Stimulated activated naive CD8-positive, alpha-beta T cell treated with anti-CD3 and anti-CD28 coated beads, Interleukin-15, Interleukin-2, amounts not matched to agents 100 U/mL and 50 U/mL, for 24 hours (primary cell): ENCODE results near the gene FMNL1.

ENCODE experiments used
- ATAC-seq: fragments of 150-1000 bp; cut with Tn5 transposase; one replicate; pipeline ENCODE4 v1.10.0; 2021
- DNase-seq: peaks from one replicate; pipeline ENCODE4 v3.0.0; 2021

FMNL1 gene

DNA sequence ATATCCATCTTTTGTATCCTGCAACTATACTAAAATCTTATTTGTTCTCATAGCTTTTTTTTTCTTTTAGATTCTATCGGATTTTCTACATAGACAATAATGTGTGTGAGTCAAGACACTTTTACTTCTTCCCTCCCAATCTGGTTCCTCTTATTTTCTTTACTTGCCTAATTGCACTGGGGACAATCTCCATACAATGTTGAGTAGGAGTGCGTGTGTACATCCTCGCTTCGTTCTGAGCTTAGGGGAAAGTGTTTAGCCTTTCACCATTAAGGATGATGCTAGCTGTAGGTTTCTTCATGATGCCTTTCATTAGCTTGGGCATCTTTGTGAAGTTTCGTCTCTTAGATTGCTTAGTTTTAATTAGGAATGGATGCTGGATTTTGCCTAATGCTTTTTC is 37.3 kb downstream of the FMNL1 start:
- DNase-seq (no peak), ATAC-seq (no peak)

DNA sequence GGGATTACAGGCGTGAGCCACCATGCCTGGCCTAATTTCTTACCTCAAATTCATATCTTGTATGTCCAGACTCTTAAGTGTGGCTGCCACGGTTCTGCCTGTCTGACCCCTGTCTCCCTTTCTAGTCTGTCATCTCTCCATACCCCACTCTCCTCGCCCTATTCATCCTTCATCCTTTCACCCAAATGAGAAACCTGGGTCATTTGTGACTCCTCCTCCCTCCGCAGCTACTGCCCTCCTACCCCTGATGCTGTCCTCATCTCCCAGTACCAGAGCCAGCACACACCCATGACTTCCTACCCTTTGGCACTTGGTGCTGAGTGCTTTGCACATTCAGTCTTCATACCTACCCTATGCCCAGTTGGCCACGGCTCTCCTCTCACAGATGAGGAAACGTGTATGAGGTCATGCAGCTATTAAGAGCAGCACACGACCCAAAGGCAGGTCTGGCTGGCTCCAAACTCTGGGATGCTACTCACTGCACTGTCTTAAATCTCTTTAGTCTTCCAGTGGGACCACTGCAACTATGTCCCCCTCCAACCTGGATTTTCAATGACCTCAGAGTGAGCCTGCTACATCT is 38.6 kb downstream of the FMNL1 start:
- DNase-seq: no peak
- no peak for ATAC-seq

DNA sequence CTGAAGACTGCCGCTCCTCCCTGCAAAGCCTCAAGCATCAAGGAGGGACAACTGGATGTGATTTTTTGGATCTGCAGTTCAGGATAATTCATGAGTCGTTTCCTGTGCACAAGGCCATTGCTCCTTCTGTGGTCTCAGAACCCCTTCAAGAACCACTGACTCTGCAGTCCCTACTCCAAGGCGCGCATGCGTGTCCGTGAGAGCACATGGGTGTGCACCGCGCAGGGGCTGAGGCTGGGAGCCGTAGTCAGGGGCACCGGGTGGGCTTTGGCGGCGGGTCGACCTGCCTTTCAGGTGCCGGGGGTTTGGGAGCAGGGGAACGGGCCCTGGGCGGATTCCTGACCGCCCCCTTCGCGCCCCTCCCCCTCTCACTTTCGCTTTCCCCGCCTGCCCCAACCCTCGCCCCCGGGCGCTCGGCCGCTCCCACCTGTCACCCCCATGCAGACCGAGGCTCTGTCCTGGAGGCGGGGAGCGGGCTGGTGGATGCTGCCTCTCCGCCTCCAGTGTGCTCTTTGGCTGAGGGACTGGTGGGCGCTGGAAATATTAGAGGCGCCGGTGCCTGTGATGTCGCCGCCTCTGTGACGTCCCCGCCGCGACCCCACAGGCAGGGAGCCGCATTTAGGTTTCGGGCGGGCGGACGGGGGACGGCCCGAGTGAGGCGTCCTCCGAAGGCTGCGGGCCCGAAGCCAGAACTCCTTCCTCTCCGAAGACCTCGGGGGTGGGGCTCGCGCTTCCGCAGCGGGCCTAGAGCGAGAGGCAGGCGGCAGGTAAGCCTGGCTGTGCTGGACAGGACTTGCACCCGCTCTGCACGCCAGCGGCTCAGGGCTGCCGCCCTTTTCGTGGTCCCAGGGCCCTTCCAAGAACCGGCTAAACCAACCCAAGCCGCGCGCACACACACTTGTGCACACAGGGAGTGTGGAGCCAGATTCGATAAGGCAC is 40.2 kb downstream of the FMNL1 start, which contains the start of gene SPATA32:
Gene SPATA32, minus strand, starts transcription at position 518 of the 939 bp plus-strand sequence. Its CDS starts 78 bp downstream, at position 440.
- DNase-seq (peak; percentile 84), ATAC-seq (peak; percentile 81)

DNA sequence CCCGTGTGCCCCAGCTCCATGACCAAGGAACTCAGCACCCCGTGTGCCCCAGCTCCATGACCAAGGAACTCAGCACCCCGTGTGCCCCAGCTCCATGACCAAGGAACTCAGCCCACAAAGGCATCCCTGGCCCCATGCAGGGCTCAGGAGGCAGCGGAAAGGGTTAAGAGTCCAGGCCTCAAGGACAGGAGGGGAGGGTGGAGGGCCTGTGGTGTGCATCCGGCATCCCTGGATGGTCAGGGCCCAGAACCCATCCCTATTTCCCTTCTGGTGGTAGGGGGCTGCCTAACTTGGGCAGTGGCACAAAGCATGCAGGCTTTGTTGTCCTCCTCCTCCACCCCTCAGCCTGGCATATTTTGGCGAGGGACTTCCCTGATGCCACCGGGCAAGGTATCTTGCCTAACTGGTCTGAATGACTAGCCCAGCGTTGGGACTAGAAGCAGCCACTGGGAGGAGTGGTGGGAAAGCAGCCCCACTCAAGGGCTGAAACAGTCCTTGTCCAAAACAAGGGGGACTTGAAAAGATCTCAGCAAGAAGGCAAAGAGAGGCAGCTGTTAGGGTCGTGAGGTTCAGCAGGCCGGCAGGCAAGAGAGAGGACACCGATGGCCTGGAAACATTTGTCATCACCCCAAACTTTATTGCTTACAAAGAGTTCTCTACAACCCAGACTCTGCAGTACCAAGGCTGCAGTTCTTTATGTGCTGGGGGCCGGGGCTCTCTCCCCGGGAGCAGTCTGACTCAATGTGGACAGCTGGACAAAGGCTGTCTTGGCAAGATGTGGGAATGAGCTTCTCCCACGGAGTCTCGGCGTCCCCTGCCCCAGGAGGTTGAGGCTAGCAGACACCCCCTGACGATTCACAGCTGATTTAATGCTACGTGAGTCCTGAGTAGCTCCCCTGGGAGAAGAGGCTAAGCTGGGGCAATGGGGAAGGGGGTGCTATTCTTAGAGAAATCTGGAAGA is 41.1 kb downstream of the FMNL1 start:
- no peak for DNase-seq

DNA sequence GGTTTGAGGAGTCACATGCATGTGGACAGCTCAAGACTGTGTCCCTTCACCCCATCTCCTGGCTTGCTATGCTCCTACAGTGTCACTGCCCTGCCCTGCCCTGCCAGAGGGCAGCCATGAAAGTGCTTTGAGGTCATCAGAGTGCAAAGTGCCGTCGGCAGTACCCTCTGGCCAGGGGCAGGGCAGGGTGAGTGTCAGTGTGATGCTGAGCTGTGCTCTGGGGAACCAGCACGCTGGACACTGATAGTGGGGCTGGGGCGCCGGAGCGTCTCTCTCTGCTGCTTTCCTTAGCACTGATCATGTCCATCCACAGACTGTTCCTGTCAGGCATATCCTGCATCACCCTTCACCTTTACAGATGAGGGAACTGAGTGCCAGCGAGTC is 41.8 kb downstream of the FMNL1 start:
- DNase-seq (no peak), ATAC-seq (no peak)

More for the DNA sequence above, 41.1 kb downstream of the FMNL1 start:
- ATAC-seq: no peak

DNA sequence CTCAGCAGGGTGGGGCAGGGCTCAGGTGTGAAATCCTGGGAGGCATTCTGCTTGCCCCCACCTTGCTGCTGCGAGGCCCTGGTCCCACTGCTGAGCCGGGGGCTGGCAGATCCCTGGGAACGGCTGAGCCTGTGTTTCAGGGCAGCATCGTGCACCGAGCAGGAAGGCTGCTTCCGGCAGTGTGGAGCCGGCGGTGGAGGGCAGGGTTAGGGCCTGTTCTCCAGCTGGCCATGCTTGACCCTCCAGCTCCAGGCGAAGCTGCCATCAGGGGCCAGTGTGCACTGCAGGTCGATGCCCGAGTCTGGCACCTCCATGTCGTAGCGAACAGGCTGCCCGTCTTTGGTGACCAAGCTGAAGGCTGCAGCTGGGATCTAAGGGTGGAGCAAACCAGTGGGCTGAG is 42.7 kb downstream of the FMNL1 start:
- no peak for DNase-seq
- no peak for ATAC-seq

DNA sequence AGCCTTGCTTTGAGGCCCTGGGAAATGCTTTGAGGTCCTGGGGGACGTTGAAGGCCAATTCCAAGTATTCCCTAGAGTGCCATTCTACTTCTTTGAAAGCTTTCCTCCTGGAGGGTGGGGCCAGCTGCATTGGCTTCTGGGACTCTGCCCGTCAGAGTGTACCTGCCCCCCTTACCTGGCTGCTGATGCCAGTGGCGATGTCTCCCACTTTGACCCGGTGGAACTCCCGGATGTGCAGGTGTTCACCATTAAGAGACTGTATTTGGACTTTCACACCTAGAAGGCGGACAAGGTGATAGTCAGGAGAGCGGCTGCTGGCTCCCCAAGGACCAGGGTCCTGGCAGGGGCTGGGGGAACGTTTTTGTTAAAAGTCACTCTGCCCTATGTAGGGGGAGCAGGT is 43.3 kb downstream of the FMNL1 start:
- ATAC-seq: no peak
- no peak for DNase-seq

DNA sequence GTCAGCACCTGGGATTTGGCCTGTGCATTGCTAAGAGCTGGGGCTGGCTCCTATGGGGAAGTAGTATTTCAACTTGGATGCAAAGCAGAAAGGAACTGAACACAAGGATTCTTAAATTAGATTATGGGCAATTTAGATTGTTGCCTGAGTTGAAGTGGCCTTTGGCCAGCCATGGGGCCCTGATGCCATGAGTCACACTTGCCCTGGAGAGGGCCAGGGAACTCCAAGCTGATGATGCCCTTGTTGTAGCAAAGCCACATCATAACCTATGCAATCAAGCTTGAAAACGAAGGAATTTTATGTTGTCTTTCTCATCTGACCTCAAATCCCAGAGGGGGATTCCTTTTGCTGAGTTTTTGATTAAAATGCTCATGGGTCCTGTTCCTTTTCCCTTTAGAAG is 44.1 kb downstream of the FMNL1 start:
- DNase-seq (no peak), ATAC-seq (no peak)

DNA sequence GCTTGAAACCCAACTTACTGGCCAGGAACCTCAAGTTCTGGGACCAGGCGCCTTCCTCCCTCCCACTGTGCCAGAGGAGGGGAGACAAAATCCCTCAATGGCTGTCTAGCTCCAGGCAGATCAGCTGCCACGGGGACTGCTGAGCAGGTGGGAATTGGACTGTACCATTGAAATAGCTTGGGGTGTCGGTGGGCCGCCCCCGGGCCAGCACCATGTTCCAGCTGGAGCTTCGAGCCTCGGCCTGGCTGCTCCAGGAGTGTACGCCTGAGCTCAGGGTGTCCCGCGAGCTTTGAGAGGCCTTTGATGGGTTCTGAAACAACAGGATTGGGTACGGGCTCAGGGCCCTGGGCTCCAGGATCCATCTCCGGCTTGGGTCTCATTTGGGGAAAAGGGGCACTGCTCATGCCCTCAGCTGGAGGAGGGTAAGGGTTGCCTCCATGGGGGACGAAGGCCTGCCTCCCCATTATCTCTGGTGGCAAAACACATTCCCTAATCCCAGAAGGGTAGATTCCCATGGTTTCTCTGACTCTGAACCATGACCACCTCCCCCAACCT is 44.8 kb downstream of the FMNL1 start:
- ATAC-seq: no peak

DNA sequence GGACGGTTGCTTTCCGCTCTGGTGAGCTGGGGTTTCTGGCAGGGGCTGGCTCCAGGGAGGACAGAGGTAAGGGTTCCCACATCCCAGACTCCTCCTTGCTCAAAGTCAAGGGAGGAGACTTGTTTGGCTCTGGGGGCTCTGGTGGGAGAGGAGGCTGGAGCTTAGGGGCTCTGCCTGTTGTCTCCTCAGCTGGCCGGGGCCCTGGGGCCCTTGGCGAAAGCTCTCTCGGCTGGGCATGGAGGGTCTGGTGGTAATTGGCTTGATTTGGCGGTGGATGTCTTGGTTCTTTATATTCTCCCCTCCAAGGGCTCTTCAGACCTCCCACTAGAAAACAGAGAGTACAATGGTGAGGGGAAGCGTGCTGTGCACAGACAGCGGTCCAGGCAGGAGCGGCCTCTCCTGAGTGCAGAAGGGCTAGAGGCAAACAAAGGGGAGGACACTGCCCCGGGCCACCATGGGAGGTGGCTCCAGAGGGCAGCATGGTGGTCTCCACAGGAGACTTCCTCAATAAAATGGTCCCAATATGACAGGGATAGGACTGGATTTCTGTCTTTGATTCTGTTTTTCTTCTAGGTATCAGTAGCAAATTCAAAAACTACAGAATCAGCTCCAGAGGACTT is 45.9 kb downstream of the FMNL1 start:
- ATAC-seq (no peak), DNase-seq (no peak)

More for the DNA sequence above, 44.8 kb downstream of the FMNL1 start:
- DNase-seq: no peak

DNA sequence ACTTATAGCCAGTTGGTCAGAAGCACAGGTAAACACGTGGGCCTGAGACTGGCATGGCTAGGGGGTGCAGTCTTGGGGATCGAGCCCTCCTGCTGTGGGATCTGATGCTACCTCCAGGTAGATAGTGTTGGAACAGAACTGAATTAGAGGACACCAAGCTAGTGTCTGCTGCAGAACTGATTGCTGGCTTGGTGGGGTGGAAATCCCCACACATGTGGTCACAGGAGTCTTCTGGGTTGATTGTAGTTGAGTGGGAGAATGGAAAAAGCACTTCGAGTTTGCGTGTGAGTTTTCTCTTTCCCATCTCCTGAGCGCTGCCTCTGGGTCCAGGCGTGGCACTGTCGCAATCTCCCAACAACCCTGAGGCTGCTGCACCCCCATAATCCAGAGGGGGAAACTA is 48.2 kb downstream of the FMNL1 start:
- peak; percentile 56 for ATAC-seq
- no peak for DNase-seq

DNA sequence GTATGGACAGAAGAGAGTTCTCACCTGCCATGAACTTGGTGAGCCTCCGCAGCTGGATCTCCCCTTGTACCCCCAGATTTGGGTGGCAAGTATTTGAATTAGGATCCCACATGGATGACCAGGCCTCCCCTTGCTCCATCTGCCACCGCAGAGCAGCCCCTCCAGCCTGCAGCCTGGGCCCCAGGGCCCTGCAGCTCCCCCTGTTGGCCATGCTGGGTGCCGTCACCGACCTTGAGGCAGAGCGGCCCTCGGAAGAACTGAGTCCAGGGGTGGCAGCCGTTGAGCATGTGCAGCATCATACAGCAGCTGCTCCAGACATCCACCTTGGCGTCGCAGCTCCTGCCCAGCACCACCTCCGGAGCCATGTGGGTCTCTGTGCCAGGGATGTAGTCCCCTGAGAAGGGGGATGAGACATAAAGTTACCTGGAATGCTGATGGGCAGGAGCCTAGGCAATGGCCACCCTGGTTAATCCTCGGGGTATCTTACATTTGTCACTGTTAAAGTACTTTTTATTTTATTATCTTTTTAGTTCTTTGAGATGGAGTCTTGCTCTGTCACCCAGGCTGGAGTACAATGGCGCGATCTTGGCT is 49.2 kb downstream of the FMNL1 start:
- ATAC-seq: peak; percentile 79
- DNase-seq: peak; percentile 76

DNA sequence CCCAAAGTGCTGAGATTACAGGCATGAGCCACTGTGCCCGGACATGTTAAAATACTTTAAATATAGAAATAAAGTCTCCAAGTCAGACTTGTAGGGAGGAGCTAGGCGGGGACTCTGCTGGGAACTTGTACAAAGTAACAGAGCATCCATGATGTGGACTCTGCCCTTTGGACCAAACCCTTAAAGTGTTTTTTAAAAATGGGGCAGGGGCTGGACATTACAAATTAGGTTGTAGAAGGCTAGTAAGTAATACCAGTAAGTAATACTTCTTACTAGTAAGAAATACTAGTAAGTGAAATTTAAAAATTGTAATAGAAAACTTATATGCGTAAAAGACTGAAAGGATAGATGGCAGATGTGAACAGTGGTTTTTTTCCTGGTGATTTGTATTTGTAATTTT is 49.9 kb downstream of the FMNL1 start:
- no peak for ATAC-seq
- DNase-seq: no peak

DNA sequence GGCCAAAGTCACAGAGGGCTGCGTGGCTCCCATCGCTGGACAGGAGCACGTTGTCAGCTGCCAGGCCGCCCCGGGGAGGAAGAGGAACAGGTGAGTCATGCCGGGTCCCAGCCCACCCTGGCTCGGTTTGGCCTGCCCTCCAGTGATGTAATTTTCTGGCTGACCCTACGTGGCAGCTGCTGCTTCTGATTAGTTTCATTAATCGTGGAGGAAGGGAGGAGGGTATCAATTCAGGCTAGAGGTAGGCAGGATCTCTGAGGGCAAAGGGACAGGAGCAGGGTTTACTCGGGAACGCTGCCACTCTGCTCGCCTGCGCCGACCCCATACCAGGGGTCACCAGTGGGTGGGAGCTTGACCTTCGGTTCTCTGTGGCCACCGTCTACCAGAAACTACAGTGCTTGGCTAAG is 51.9 kb downstream of the FMNL1 start:
- ATAC-seq: no peak

DNA sequence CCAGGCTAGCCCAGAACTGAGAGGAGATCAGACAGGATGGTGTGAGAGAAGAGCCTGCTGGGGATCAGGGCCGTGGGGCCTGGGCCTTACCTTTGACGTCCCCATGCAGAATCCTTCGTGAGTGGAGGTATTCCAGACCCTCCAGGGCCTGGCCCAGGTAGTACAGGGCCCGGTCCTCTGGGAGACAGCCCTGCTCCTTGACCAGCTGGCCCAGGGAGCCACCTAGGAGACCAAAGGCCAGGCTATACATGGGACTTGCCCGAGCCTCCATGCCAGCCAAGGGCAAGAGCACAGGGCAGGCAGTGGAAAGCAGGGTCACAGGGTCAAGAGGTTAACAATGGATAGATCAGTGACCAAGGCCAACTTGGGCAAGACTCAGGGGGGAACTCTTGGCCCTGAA is 52.3 kb downstream of the FMNL1 start:
- ATAC-seq (no peak), DNase-seq (no peak)

More for the DNA sequence above, 51.9 kb downstream of the FMNL1 start:
- DNase-seq: no peak

DNA sequence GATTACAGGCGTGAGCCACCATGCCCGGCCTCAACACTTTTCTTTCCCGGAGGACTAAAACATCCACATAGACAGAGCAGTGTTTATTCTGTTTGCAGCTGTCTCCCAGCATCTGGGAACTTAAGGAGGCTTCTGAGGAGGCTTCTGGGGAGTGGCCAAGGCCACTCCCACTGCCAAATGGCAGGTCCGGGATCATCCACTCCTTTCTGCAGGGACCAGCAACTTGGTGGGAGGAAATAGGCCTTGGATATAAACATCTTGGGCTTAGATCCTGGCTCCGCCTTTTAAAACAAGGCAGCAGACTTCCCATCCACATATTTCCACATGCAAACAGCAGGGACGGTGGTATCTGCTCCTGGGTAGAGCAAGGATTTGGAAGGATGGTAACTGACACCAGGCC is 54.3 kb downstream of the FMNL1 start:
- DNase-seq (no peak), ATAC-seq (no peak)

DNA sequence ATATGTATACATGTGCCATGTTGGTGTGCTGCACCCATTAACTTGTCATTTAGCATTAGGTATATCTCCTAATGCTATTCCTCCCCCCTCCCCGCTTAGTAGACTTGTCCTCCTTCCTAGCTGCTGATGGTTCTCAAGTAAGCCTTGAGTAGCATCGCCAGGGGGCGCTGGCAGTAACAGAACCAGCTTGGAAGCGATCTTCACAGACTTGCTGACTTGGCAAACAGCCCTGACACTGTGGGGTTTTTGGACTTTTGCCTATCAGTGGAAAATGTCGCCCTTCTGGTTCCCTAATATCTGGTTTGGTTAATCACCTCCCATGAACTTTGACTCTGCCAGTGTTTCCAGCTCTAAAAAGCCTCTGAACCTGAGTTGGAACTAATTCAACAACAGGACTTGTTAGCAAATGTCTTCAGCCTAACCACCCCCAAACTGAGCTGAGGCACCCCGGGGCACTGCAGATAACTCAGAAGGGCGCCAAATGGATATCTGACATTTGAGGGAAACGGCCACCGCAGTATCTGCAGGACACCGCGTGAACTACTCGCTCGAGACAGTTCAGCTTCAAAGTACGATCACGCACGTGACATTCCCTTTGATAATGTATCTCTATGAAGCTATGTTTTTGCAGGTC is 55.6 kb downstream of the FMNL1 start:
- ATAC-seq (peak; percentile 87), DNase-seq (peak; percentile 91)

DNA sequence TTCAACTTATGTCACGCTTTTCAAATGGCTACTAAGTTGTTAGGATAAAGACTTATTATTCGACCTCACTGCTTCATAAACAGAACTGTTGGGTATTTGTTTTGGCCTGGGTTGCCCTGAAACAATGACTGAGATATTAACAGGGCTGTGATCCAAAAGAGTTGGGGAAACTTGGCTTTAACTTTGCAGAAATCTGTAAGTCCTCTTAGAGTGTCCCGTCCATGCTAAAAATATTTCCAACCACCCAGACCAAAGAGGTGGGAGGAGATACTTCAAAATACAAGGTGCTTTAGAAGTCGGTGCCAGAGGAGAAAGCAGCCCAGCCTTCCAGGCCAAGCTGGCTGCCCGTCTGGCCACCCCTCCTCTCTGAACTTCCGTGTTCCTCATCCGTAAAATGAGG is 56.3 kb downstream of the FMNL1 start:
- DNase-seq (no peak), ATAC-seq (no peak)

DNA sequence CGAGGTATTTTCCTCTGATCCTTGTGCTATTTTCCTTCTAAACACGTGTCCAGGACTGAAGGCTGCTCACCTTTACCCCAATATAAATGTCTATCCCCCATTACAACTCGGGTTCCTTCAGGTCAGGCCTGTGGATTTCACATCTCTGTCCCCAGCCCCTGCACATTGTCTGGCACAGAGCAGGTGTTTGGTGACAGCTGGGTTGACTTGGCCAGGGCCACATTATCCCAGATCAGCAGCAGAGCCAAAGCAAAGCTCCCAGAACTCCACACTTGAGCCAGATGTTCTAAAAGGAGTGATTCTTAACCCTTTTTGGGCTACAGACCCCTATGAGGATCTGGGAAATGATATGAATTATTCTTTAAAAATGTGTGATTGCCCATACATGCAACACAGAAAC is 58.2 kb downstream of the FMNL1 start:
- DNase-seq (no peak), ATAC-seq (no peak)
